GM12878 (cell line): ENCODE results near the gene TSPEAR. TPM values are rescaled to one million over a fixed set of nuclear protein-coding genes. Genes with fewer than 3 reads are reported as not detected.

Experiments
- ATAC-seq: fragments of 200-7000 bp; cut with Tn5 transposase; 3 replicates; pipeline ENCODE4 v1.9.1; 2020; ENCODE audit warnings: mild to moderate bottlenecking, moderate library complexity
- BruUV-seq: library from RNA; stranded (reverse); fragments of 400-500 nt; replicated peaks from 2 replicates; lab custom pipeline; 2021; lab: Mats Ljungman, UMichigan
- CTCF ChIA-PET: fragments of 300-600 bp; sonication (Branson Sonifier 250); formaldehyde crosslinking; extraction: SDS; loops from one replicate; lab custom pipeline; 2021; ENCODE audit warnings: inconsistent platforms; lab: Yijun Ruan, JAX
- POLR2A ChIA-PET: fragments of 350-600 bp; formaldehyde crosslinking; extraction: SDS; loops from one replicate; lab custom pipeline; 2021; ENCODE audit warnings: inconsistent platforms; lab: Charles Lee
- RAD21 ChIA-PET: fragments of 300-600 bp; sonication (Branson Sonifier 250); formaldehyde crosslinking; loops from one replicate; lab custom pipeline; 2023; ENCODE audit warnings: antibody characterized with exemption; ENCODE audit not compliant: unreplicated experiment; lab: Charles Lee
- SMC1A ChIA-PET: fragments of 300-600 bp; sonication (Branson Sonifier 250); formaldehyde crosslinking; loops from one replicate; lab custom pipeline; 2023; ENCODE audit not compliant: unreplicated experiment, uncharacterized antibody; lab: Charles Lee
- DNase-seq: peaks from one replicate; pipeline ENCODE4 v3.0.0-alpha.2; 2011; ENCODE audit warnings: low read depth, low spot score
- FAIRE-seq: peaks from 3 replicates; lab custom pipeline; 2011; peaks lifted over from hg19 to GRCh38; lab: Jason Lieb, UNC
- H2AFZ ChIP-seq: 2 replicates; pipeline ENCODE4 v1.6.0; 2011; ENCODE audit warnings: low read depth, low read length, control low read depth; ENCODE audit not compliant: control insufficient read depth
- H3K27ac ChIP-seq: 2 replicates; pipeline ENCODE4 v1.5.1; 2011; ENCODE audit warnings: control low read depth; ENCODE audit not compliant: control insufficient read depth, insufficient read depth
- H3K27me3 ChIP-seq, 2 experiments: replicated peaks in 1 of 2; 2 replicates each; pipeline versions ENCODE4 v1.6.0 to v1.6.1; 2011; ENCODE audit warnings: low read length in 1 of 2; ENCODE audit not compliant: control insufficient read depth in 2 of 2, insufficient read depth in 2 of 2
- H3K36me3 ChIP-seq, 2 experiments: 2 replicates each; pipeline ENCODE4 v1.5.1; 2011; ENCODE audit warnings: low read length in 1 of 2; ENCODE audit not compliant: control insufficient read depth in 2 of 2, insufficient read depth in 2 of 2
- H3K4me1 ChIP-seq: 2 replicates; pipeline ENCODE4 v1.6.1; 2011; ENCODE audit warnings: mild to moderate bottlenecking, low read length, moderate library complexity, mixed read lengths; ENCODE audit not compliant: control insufficient read depth, insufficient read depth
- H3K4me2 ChIP-seq: 2 replicates; pipeline ENCODE4 v1.6.0; 2011; ENCODE audit warnings: control low read depth; ENCODE audit not compliant: control insufficient read depth, insufficient read depth
- H3K4me3 ChIP-seq: fragments of 200-600 bp; sonication (generic); 2 replicates; pipeline ENCODE4 v1.5.1; 2016
- H3K79me2 ChIP-seq: 2 replicates; pipeline ENCODE4 v1.6.0; 2011; ENCODE audit warnings: low read length; ENCODE audit not compliant: control insufficient read depth, insufficient read depth
- H3K9ac ChIP-seq: 2 replicates; pipeline ENCODE4 v1.8.0; 2011; ENCODE audit warnings: low read length, control low read depth, mixed read lengths; ENCODE audit not compliant: control insufficient read depth, insufficient read depth
- H3K9me3 ChIP-seq: replicated peaks from 3 replicates; pipeline ENCODE4 v1.5.1; 2011; ENCODE audit warnings: mild to moderate bottlenecking, low read length; ENCODE audit not compliant: control insufficient read depth, insufficient read depth
- H4K20me1 ChIP-seq: 2 replicates; pipeline ENCODE4 v1.6.0; 2011; ENCODE audit not compliant: control insufficient read depth, insufficient read depth
- BCL3 ChIP-seq: IDR thresholded peaks from 2 replicates; pipeline ENCODE4 v1.6.1; 2011; ENCODE audit warnings: borderline replicate concordance, low read depth, mild to moderate bottlenecking, moderate library complexity, low read length; ENCODE audit not compliant: insufficient read depth, poor library complexity, severe bottlenecking
- PBX3 ChIP-seq: IDR thresholded peaks from 2 replicates; pipeline ENCODE4 v1.6.1; 2011; ENCODE audit warnings: mild to moderate bottlenecking, low read depth, low read length, moderate library complexity; ENCODE audit not compliant: insufficient replicate concordance
- ZNF622 ChIP-seq: fragments of 450-650 bp; IDR thresholded peaks from 2 replicates; pipeline ENCODE4 v1.6.1; 2017; ENCODE audit warnings: mild to moderate bottlenecking, inconsistent platforms
- whole genome bisulfite sequencing: methylation state at CpG from one replicate; pipeline ENCODE4 v1.1.6; 2016; ENCODE audit warnings: low lambda C conversion rate; ENCODE audit not compliant: insufficient replicate concordance, insufficient coverage; ENCODE audit errors: missing lambda C conversion rate; 5-methylcytosine and 5-hydroxymethylcytosine counted together
- in situ Hi-C: fragments of 300-500 bp; cut with MboI; formaldehyde crosslinking; loops from 9 replicates; pipeline ENCODE4 v1.14.3; 2018; ENCODE audit warnings: mixed read lengths
- intact Hi-C: fragments of 100-400 bp; cut with micrococcal nuclease; formaldehyde crosslinking; loops from one replicate; pipeline ENCODE4 v1.14.2; 2022; ENCODE audit not compliant: unreplicated experiment
- polyA plus RNA-seq, 11 experiments: library from polyadenylated mRNA; depleted of rRNA in 4 of 11; unstranded in 6 of 11; stranded (reverse) in 5 of 11; fragments of >200 nt; fragmentation: Nextera tagmentation in 4 of 11; fragmentation: Illumina TruSeq in 1 of 11; extraction: Ambion mirVana in 4 of 11; extraction: Trizol in 1 of 11; gene quantifications; 1 replicate in 1 of 11; 2 replicates in 10 of 11; pipeline versions ENCODE4 v1.2.1 to v1.2.3, GENCODE V29; 2011 to 2016; ENCODE audit warnings: inconsistent platforms in 2 of 11, missing spikeins in 2 of 11, low read depth in 1 of 11
- total RNA-seq, 4 experiments: library from RNA; depleted of rRNA in 3 of 4; stranded (reverse); fragments of >200 nt in 3 of 4; fragmentation: Illumina TruSeq in 1 of 4; extraction: Trizol in 1 of 4; gene quantifications; 2 replicates each; pipeline versions ENCODE4 v1.2.1 to v1.2.3, GENCODE V29; 2013 to 2021

TSPEAR gene
- total and polyA plus RNA-seq, 10 of the 15 experiments (the other 5 are each of a cell fraction or from before 2014, with no cell fraction given), result not detected

GRCh38 chr21:44524414-44525371 is 186.7 kb downstream of the TSPEAR start:
- intact Hi-C loops (no loop called here), in situ Hi-C loops (no loop called here)
- peak; percentile 7 for TF ChIP-seq PBX3
- peak; percentile 92 for TF ChIP-seq BCL3
- no peak for TF ChIP-seq ZNF622
- POLR2A ChIA-PET, result no interaction called here
- DNase-seq (no peak), ATAC-seq (no peak), FAIRE-seq (peak; percentile 66)
- Histone ChIP-seq H3K4me3 (no peak overlapping the region), H2AFZ (no peak overlapping the region), H3K27me3 (no peaks in the 10 kb centered on the region), H3K4me1 (no peaks in the 10 kb centered on the region), H4K20me1 (no peaks in the 10 kb centered on the region), H3K27ac (no peak overlapping the region), H3K9me3 (no peaks in the 10 kb centered on the region; the same call in 2 of the 3 replicates), H3K79me2 (no peaks in the 10 kb centered on the region), H3K4me2 (no peak overlapping the region), H3K36me3 (no peaks in the 10 kb centered on the region), H3K9ac (no peak overlapping the region)
- BruUV-seq, result no TSS peak
- SMC1A ChIA-PET, result no interaction called here
- RAD21 ChIA-PET, result no interaction called here
- 17% methylated on average over 2 of the region's 2 CpGs for WGBS
- CTCF ChIA-PET, result no interaction called here
